ENCODE data around the gene C1orf56.

The C1orf56 gene

GRCh38 chr1:151009206-151009587 is 38.4 kb upstream of the C1orf56 start:
- peak overlapping the region; percentile 98 for H3K4me3 ChIP-seq (replicated peaks; ENCODE audit: low read depth, low read length)
- no peak for DNase-seq (ENCODE audit: low read depth)
- TF ChIP-seq, protein P1, sequence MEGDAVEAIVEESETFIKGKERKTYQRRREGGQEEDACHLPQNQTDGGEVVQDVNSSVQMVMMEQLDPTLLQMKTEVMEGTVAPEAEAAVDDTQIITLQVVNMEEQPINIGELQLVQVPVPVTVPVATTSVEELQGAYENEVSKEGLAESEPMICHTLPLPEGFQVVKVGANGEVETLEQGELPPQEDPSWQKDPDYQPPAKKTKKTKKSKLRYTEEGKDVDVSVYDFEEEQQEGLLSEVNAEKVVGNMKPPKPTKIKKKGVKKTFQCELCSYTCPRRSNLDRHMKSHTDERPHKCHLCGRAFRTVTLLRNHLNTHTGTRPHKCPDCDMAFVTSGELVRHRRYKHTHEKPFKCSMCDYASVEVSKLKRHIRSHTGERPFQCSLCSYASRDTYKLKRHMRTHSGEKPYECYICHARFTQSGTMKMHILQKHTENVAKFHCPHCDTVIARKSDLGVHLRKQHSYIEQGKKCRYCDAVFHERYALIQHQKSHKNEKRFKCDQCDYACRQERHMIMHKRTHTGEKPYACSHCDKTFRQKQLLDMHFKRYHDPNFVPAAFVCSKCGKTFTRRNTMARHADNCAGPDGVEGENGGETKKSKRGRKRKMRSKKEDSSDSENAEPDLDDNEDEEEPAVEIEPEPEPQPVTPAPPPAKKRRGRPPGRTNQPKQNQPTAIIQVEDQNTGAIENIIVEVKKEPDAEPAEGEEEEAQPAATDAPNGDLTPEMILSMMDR (IDR thresholded peaks at IDR 0.05; ENCODE audit: low read length, missing control alignments), result no peak

- no peak for DNase-seq (ENCODE audit: low read depth)
- peak overlapping the region; percentile 98 for H3K4me3 ChIP-seq (replicated peaks; ENCODE audit: low read depth, low read length)
- TF ChIP-seq, protein P1 (IDR thresholded peaks at IDR 0.05; ENCODE audit: low read length, missing control alignments), result no peak
Observed at GRCh38 chr1:151009674-151010345, 37.7 kb upstream of the C1orf56 start.

DNA sequence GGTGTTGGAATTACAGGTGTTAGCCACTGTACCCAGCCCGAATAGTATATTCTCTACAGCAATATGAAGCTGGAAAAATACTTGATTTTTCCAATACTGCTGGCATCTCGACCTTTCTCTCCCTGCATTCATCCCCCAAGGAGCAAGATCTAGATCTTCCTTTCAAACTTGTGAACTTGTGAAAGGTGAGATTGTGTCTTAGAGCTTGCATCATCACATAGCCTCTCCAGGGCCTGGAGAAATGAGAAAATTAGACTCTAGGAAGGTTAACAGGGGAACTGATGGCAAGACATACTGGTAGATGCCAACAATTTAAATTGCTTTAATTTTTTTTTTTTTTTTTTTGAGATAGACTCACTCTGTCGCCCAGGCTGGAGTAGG is 37.2 kb upstream of the C1orf56 start:
- no peak overlapping the region for H3K4me3 ChIP-seq (replicated peaks; ENCODE audit: low read depth, low read length)
- no peak for DNase-seq (ENCODE audit: low read depth)
- TF ChIP-seq, protein P1 (IDR thresholded peaks at IDR 0.05; ENCODE audit: low read length, missing control alignments), result no peak

GRCh38 chr1:151011154-151011850 is 36.2 kb upstream of the C1orf56 start:
- TF ChIP-seq, protein P1 (IDR thresholded peaks at IDR 0.05; ENCODE audit: low read length, missing control alignments), result no peak
- no peak for DNase-seq (ENCODE audit: low read depth)
- H3K4me3 ChIP-seq (replicated peaks; ENCODE audit: low read depth, low read length), result no peak overlapping the region

- H3K4me3 ChIP-seq (replicated peaks; ENCODE audit: low read depth, low read length), result no peak overlapping the region
- peak; percentile 56 for DNase-seq (ENCODE audit: low read depth)
- TF ChIP-seq, protein P1 (IDR thresholded peaks at IDR 0.05; ENCODE audit: low read length, missing control alignments), result no peak
Observed at GRCh38 chr1:151012684-151013471, 34.7 kb upstream of the C1orf56 start.

DNA sequence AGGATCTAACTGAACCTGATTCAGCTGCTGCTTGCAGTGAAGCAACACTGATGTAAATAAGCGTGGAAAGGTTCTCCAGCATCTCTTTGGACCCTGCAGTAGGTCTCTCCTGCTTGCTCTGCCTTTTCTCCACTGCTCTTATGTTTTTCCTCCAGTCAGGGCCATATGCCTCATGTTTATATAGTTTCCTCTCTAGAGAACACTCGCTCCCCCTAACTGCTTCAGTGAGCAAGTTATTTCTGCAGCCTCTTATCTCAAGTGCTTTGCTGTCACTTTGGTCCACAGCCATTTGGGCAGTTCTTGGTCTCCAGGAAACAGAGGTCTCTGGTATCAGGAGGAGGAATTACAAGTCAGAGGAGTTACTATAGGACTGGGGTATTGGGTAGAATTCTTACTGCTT is 34.0 kb upstream of the C1orf56 start:
- peak; percentile 73 for DNase-seq (ENCODE audit: low read depth)
- TF ChIP-seq, protein P1 (IDR thresholded peaks at IDR 0.05; ENCODE audit: low read length, missing control alignments), result peak; percentile 28

More for the DNA sequence above, 34.0 kb upstream of the C1orf56 start:
- no peak overlapping the region for H3K4me3 ChIP-seq (replicated peaks; ENCODE audit: low read depth, low read length)

Measured in fibroblast of pulmonary artery (primary cell).